Measurements from ENCODE around the gene RBM5.

DNA sequence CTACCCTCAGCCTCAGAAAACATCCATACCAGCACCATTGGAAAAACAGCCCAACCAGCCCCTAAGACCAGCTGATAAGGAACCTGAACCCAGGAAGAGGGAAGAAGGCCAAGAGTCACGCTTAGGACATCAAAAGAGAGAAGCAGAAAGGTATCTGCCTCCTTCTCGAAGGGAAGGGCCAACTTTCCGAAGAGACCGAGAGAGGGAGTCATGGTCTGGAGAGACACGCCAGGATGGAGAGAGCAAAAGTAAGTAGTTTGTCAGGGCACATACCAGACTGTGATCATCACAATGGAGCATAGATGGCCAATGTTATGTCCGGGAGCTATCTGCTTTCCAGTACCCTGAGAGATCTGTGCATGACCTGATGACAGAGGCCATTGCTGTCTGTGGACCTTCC is 31.0 kb upstream of the RBM5 start:
- TF ChIP-seq, protein P1, sequence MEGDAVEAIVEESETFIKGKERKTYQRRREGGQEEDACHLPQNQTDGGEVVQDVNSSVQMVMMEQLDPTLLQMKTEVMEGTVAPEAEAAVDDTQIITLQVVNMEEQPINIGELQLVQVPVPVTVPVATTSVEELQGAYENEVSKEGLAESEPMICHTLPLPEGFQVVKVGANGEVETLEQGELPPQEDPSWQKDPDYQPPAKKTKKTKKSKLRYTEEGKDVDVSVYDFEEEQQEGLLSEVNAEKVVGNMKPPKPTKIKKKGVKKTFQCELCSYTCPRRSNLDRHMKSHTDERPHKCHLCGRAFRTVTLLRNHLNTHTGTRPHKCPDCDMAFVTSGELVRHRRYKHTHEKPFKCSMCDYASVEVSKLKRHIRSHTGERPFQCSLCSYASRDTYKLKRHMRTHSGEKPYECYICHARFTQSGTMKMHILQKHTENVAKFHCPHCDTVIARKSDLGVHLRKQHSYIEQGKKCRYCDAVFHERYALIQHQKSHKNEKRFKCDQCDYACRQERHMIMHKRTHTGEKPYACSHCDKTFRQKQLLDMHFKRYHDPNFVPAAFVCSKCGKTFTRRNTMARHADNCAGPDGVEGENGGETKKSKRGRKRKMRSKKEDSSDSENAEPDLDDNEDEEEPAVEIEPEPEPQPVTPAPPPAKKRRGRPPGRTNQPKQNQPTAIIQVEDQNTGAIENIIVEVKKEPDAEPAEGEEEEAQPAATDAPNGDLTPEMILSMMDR (IDR thresholded peaks at IDR 0.05 in 4 of 5, conservative IDR thresholded peaks at IDR 0.05 in 1 of 5), result no peak
- TF ChIP-seq POLR2A (IDR thresholded peaks at IDR 0.05), result no peak

Data from gastrocnemius medialis (tissue), 4 donors.